Liver (tissue), 3 donors: ENCODE results near the gene PRPF6.

Source experiments
- ATF3 ChIP-seq: IDR thresholded peaks from 2 replicates; pipeline ENCODE4 v1.6.1; 2016; ENCODE audit warnings: antibody characterized with exemption
- CTCF ChIP-seq: fragments of 150-350 bp; IDR thresholded peaks from 2 replicates; pipeline ENCODE4 v1.5.1; 2017; ENCODE audit warnings: improper control_type of control experiment, low read depth, low read length; ENCODE audit not compliant: missing input control
- GABPA ChIP-seq, 2 donors: IDR thresholded peaks in 1 of 2; conservative IDR thresholded peaks in 1 of 2; 2 replicates each; pipeline ENCODE4 v1.6.1; 2016; ENCODE audit warnings: antibody characterized with exemption in 2 of 2, mild to moderate bottlenecking in 1 of 2, moderate library complexity in 1 of 2
- HNF4G ChIP-seq: IDR thresholded peaks from 2 replicates; pipeline ENCODE4 v1.6.1; 2016; ENCODE audit warnings: antibody characterized with exemption
- JUND ChIP-seq, 2 donors: IDR thresholded peaks; 2 replicates each; pipeline ENCODE4 v1.6.1; 2016; ENCODE audit warnings: antibody characterized with exemption in 2 of 2
- MAX ChIP-seq: IDR thresholded peaks from 2 replicates; pipeline ENCODE4 v1.6.1; 2016; ENCODE audit warnings: antibody characterized with exemption
- NR2F2 ChIP-seq: IDR thresholded peaks from 2 replicates; pipeline ENCODE4 v1.6.1; 2016; ENCODE audit warnings: antibody characterized with exemption
- RAD21 ChIP-seq, 2 donors: IDR thresholded peaks; 2 replicates each; pipeline ENCODE4 v1.6.1; 2016; ENCODE audit warnings: antibody characterized with exemption in 2 of 2, mild to moderate bottlenecking in 2 of 2
- RXRA ChIP-seq, 2 donors: IDR thresholded peaks; 2 replicates each; pipeline ENCODE4 v1.6.1; 2017 to 2018; ENCODE audit warnings: antibody characterized with exemption in 2 of 2, mild to moderate bottlenecking in 1 of 2
- SP1 ChIP-seq: IDR thresholded peaks from 2 replicates; pipeline ENCODE4 v1.6.1; 2018; ENCODE audit warnings: antibody characterized with exemption, mild to moderate bottlenecking
- TAF1 ChIP-seq: conservative IDR thresholded peaks from 2 replicates; pipeline ENCODE4 v1.6.1; 2016; ENCODE audit warnings: antibody characterized with exemption, mild to moderate bottlenecking
- YY1 ChIP-seq: IDR thresholded peaks from 2 replicates; pipeline ENCODE4 v1.6.1; 2016; ENCODE audit warnings: antibody characterized with exemption, mild to moderate bottlenecking
- TF ChIP-seq, protein P1 (sequence below): IDR thresholded peaks from 2 replicates; pipeline ENCODE4 v1.6.1; 2016; ENCODE audit warnings: antibody characterized with exemption, mild to moderate bottlenecking
- donor health status: healthy.
- donor health status: healthy.

DNA sequence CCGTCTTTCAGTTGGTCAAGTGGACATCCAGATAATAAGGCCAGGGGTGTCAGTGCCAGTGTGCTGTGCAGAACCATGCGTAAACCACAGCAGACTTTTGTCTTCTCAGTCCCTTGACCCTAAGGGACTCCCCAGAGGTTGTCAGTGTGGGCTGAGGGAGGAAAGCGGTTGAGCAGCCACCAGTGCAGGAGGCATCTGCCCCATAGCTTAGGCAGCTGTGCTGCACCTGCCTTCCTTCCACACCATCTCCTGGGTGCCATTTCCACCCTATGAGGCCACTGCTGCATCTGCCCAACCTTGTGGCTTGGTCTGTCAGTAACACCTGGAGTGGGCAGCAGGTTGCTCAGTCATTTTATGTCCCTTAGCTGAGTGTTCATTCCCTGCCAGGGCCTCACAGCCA is 26.0 kb downstream of the PRPF6 start:
- TF ChIP-seq SP1 (no peak), CTCF (no peak), GABPA (IDR thresholded peaks at IDR 0.05 in 1 of 2, conservative IDR thresholded peaks at IDR 0.05 in 1 of 2) (no peak), MAX (no peak), RAD21 (IDR thresholded peaks at IDR 0.05) (no peak), YY1 (no peak), ATF3 (no peak), JUND (IDR thresholded peaks at IDR 0.05) (no peak), HNF4G (no peak), NR2F2 (no peak), TAF1 (no peak), RXRA (IDR thresholded peaks at IDR 0.05) (no peak)
- TF ChIP-seq, protein P1, sequence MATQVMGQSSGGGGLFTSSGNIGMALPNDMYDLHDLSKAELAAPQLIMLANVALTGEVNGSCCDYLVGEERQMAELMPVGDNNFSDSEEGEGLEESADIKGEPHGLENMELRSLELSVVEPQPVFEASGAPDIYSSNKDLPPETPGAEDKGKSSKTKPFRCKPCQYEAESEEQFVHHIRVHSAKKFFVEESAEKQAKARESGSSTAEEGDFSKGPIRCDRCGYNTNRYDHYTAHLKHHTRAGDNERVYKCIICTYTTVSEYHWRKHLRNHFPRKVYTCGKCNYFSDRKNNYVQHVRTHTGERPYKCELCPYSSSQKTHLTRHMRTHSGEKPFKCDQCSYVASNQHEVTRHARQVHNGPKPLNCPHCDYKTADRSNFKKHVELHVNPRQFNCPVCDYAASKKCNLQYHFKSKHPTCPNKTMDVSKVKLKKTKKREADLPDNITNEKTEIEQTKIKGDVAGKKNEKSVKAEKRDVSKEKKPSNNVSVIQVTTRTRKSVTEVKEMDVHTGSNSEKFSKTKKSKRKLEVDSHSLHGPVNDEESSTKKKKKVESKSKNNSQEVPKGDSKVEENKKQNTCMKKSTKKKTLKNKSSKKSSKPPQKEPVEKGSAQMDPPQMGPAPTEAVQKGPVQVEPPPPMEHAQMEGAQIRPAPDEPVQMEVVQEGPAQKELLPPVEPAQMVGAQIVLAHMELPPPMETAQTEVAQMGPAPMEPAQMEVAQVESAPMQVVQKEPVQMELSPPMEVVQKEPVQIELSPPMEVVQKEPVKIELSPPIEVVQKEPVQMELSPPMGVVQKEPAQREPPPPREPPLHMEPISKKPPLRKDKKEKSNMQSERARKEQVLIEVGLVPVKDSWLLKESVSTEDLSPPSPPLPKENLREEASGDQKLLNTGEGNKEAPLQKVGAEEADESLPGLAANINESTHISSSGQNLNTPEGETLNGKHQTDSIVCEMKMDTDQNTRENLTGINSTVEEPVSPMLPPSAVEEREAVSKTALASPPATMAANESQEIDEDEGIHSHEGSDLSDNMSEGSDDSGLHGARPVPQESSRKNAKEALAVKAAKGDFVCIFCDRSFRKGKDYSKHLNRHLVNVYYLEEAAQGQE = no peak
